ENCODE measurements around the gene NAALADL2. TPM values are rescaled to one million over a fixed set of nuclear protein-coding genes. Genes with fewer than 3 reads are reported as not detected.

Gene NAALADL2
- total and polyA plus RNA-seq, 4 donors: 0.28 to 4.6 (median 3.1) TPM

DNA sequence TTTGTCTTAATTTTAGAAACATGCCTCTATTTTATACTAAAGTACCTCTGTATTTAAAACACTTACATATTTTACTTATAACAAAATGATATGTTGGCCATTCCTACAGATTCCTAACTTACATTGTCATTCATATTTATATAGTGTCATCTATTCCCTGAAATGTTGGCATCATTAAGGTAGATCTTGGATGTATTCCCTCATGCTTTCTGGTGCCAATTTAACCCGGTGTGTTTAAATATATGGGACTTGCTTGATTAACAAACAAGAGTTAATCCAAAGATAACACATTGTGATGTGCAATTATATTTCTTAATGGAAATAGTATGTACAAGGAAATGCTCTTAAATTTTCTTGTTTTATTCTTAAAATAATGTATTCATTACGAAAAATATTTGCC, 352.3 kb downstream of the NAALADL2 start:
- Histone ChIP-seq H3K9ac (ENCODE audit: low read depth in 1 of 2, low read length in 2 of 2) (no peak overlapping the region), H3K4me3 (ENCODE audit: low read depth in 1 of 3, low read length in 3 of 3) (no peak overlapping the region), H3K4me1 (ENCODE audit: control insufficient read depth in 4 of 4, insufficient read depth in 4 of 4, low read length in 3 of 4) (no peaks in the 10 kb centered on the region), H3K27ac (ENCODE audit: low read depth in 1 of 2, low read length in 2 of 2) (no peak overlapping the region), H3K27me3 (ENCODE audit: control insufficient read depth in 4 of 4, insufficient read depth in 4 of 4, low read length in 3 of 4) (no peaks in the 10 kb centered on the region), H3K36me3 (ENCODE audit: control insufficient read depth in 4 of 4, insufficient read depth in 3 of 4, low read depth in 1 of 4, low read length in 3 of 4) (no peaks in the 10 kb centered on the region), H3K9me3 (ENCODE audit: control insufficient read depth in 4 of 4, low read length in 3 of 4) (no peaks in the 10 kb centered on the region)
- no peak for DNase-seq (ENCODE audit: low spot score)
- TF ChIP-seq YY1 (IDR thresholded peaks at IDR 0.05) (no peak), TAF1 (conservative IDR thresholded peaks at IDR 0.05) (no peak), SP1 (IDR thresholded peaks at IDR 0.05) (no peak), RAD21 (IDR thresholded peaks at IDR 0.05) (no peak), EGR1 (IDR thresholded peaks at IDR 0.05; ENCODE audit: low read depth in 2 of 2) (no peak), JUND (IDR thresholded peaks at IDR 0.05) (no peak), RXRA (IDR thresholded peaks at IDR 0.05) (no peak), FOXA2 (IDR thresholded peaks at IDR 0.05) (no peak), FOXA1 (IDR thresholded peaks at IDR 0.05) (no peak), NR2F2 (IDR thresholded peaks at IDR 0.05) (no peak), GABPA (IDR thresholded peaks at IDR 0.05 in 1 of 2, conservative IDR thresholded peaks at IDR 0.05 in 1 of 2) (no peak), HNF4G (IDR thresholded peaks at IDR 0.05) (no peak), HNF4A (conservative IDR thresholded peaks at IDR 0.05) (no peak)
- TF ChIP-seq, protein P1, sequence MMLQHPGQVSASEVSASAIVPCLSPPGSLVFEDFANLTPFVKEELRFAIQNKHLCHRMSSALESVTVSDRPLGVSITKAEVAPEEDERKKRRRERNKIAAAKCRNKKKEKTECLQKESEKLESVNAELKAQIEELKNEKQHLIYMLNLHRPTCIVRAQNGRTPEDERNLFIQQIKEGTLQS (IDR thresholded peaks at IDR 0.05): no peak
- TF ChIP-seq, protein P2, sequence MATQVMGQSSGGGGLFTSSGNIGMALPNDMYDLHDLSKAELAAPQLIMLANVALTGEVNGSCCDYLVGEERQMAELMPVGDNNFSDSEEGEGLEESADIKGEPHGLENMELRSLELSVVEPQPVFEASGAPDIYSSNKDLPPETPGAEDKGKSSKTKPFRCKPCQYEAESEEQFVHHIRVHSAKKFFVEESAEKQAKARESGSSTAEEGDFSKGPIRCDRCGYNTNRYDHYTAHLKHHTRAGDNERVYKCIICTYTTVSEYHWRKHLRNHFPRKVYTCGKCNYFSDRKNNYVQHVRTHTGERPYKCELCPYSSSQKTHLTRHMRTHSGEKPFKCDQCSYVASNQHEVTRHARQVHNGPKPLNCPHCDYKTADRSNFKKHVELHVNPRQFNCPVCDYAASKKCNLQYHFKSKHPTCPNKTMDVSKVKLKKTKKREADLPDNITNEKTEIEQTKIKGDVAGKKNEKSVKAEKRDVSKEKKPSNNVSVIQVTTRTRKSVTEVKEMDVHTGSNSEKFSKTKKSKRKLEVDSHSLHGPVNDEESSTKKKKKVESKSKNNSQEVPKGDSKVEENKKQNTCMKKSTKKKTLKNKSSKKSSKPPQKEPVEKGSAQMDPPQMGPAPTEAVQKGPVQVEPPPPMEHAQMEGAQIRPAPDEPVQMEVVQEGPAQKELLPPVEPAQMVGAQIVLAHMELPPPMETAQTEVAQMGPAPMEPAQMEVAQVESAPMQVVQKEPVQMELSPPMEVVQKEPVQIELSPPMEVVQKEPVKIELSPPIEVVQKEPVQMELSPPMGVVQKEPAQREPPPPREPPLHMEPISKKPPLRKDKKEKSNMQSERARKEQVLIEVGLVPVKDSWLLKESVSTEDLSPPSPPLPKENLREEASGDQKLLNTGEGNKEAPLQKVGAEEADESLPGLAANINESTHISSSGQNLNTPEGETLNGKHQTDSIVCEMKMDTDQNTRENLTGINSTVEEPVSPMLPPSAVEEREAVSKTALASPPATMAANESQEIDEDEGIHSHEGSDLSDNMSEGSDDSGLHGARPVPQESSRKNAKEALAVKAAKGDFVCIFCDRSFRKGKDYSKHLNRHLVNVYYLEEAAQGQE (IDR thresholded peaks at IDR 0.05): no peak
- TF ChIP-seq, protein P3, sequence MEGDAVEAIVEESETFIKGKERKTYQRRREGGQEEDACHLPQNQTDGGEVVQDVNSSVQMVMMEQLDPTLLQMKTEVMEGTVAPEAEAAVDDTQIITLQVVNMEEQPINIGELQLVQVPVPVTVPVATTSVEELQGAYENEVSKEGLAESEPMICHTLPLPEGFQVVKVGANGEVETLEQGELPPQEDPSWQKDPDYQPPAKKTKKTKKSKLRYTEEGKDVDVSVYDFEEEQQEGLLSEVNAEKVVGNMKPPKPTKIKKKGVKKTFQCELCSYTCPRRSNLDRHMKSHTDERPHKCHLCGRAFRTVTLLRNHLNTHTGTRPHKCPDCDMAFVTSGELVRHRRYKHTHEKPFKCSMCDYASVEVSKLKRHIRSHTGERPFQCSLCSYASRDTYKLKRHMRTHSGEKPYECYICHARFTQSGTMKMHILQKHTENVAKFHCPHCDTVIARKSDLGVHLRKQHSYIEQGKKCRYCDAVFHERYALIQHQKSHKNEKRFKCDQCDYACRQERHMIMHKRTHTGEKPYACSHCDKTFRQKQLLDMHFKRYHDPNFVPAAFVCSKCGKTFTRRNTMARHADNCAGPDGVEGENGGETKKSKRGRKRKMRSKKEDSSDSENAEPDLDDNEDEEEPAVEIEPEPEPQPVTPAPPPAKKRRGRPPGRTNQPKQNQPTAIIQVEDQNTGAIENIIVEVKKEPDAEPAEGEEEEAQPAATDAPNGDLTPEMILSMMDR (IDR thresholded peaks at IDR 0.05; ENCODE audit: low read depth, low read length, missing input control): no peak
- TF ChIP-seq, protein P4, sequence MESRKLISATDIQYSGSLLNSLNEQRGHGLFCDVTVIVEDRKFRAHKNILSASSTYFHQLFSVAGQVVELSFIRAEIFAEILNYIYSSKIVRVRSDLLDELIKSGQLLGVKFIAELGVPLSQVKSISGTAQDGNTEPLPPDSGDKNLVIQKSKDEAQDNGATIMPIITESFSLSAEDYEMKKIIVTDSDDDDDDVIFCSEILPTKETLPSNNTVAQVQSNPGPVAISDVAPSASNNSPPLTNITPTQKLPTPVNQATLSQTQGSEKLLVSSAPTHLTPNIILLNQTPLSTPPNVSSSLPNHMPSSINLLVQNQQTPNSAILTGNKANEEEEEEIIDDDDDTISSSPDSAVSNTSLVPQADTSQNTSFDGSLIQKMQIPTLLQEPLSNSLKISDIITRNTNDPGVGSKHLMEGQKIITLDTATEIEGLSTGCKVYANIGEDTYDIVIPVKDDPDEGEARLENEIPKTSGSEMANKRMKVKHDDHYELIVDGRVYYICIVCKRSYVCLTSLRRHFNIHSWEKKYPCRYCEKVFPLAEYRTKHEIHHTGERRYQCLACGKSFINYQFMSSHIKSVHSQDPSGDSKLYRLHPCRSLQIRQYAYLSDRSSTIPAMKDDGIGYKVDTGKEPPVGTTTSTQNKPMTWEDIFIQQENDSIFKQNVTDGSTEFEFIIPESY (IDR thresholded peaks at IDR 0.05): no peak
- TF ChIP-seq, protein P5, sequence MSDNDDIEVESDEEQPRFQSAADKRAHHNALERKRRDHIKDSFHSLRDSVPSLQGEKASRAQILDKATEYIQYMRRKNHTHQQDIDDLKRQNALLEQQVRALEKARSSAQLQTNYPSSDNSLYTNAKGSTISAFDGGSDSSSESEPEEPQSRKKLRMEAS (IDR thresholded peaks at IDR 0.05): no peak
- WGBS: 62% methylated on average over 2 of the region's 2 CpGs

All from liver (tissue), 9 donors.